ENCODE measurements around the gene NRM. TPM values are rescaled to one million over a fixed set of nuclear protein-coding genes. Genes with fewer than 3 reads are reported as not detected.

NRM gene
- total RNA-seq, 4 donors from 2014 or later = 4.6 to 10.2 (median 6.2) TPM

GRCh38 chr6:30681766-30682142 lies 9.0 kb downstream of the NRM start:
- H3K9me3 ChIP-seq = no peaks in the 10 kb centered on the region
- H3K36me3 ChIP-seq = peaks cover 19 to 47% (median 35%) of the 10 kb centered on the region in 4 donors
- no peak for DNase-seq (ENCODE audit: extremely low spot score)
- H3K4me1 ChIP-seq = peaks cover 57 to 82% (median 79%) of the 10 kb centered on the region in 4 donors
- H3K27ac ChIP-seq (replicated peaks in 1 of 4) = peak overlapping the region; percentile 95 to 99 (median 97)
- TF ChIP-seq EP300 (IDR thresholded peaks at IDR 0.05) (no peak), CTCF (IDR thresholded peaks at IDR 0.05) (no peak), POLR2A (IDR thresholded peaks at IDR 0.05; ENCODE audit: low read depth) (no peak), POLR2AphosphoS5 (IDR thresholded peaks at IDR 0.05) (no peak)
- H3K27me3 ChIP-seq = no peaks in the 10 kb centered on the region
- 17% methylated on average over 4 of the region's 4 CpGs for WGBS
- intact Hi-C loops (cut with DNase I) = loop anchor here (10.0 kb wide), 1 partner anchor 203 kb away; the partner anchor contains the start of gene DDR1
- peak overlapping the region; percentile 70 to 93 (median 80) for H3K4me3 ChIP-seq

- peak overlapping the region; percentile 95 to 99 (median 97) for H3K27ac ChIP-seq (replicated peaks in 1 of 4)
- TF ChIP-seq EP300 (IDR thresholded peaks at IDR 0.05) (no peak), POLR2AphosphoS5 (IDR thresholded peaks at IDR 0.05) (no peak), POLR2A (IDR thresholded peaks at IDR 0.05; ENCODE audit: low read depth) (no peak), CTCF (IDR thresholded peaks at IDR 0.05) (no peak)
- no peaks in the 10 kb centered on the region for H3K9me3 ChIP-seq
- H3K36me3 ChIP-seq = peaks cover 30 to 59% (median 46%) of the 10 kb centered on the region in 4 donors
- H3K4me1 ChIP-seq = peaks cover 55 to 69% (median 68%) of the 10 kb centered on the region in 4 donors
- WGBS = 54% methylated on average over 7 of the region's 7 CpGs
- intact Hi-C loops (cut with DNase I) = loop anchor here (1.0 to 10.0 kb wide), 2 partner anchors 42 to 205 kb away; partner anchors contain the start of gene DDR1
- no peaks in the 10 kb centered on the region for H3K27me3 ChIP-seq
- peak overlapping the region; percentile 42 to 85 (median 72) for H3K4me3 ChIP-seq
- no peak for DNase-seq (ENCODE audit: extremely low spot score)
Observed at GRCh38 chr6:30679765-30680535, 10.8 kb downstream of the NRM start.

- H3K27ac ChIP-seq (replicated peaks in 1 of 4) = peak overlapping the region; percentile 95 to 99 (median 97)
- intact Hi-C loops (cut with DNase I) = no loop called here
- TF ChIP-seq POLR2AphosphoS5 (IDR thresholded peaks at IDR 0.05) (peak; percentile 53 to 85), POLR2A (IDR thresholded peaks at IDR 0.05; ENCODE audit: low read depth) (no peak), CTCF (IDR thresholded peaks at IDR 0.05) (peak; percentile 95 to 99 (median 98)), EP300 (IDR thresholded peaks at IDR 0.05) (no peak)
- 14% methylated on average over 22 of the region's 31 CpGs for WGBS
- no peaks in the 10 kb centered on the region for H3K9me3 ChIP-seq
- H3K27me3 ChIP-seq = no peaks in the 10 kb centered on the region
- peak; percentile 95 for DNase-seq (ENCODE audit: extremely low spot score)
- peaks cover 30 to 55% (median 46%) of the 10 kb centered on the region in 4 donors for H3K36me3 ChIP-seq
- H3K4me1 ChIP-seq = peaks cover 51 to 61% (median 60%) of the 10 kb centered on the region in 4 donors
- H3K4me3 ChIP-seq = peak overlapping the region; percentile 24 to 74 (median 56)
Observed at GRCh38 chr6:30678964-30679726, 11.6 kb downstream of the NRM start.

- TF ChIP-seq CTCF (IDR thresholded peaks at IDR 0.05) = no peak
- TF ChIP-seq POLR2AphosphoS5 (IDR thresholded peaks at IDR 0.05) = no peak
- TF ChIP-seq POLR2A (IDR thresholded peaks at IDR 0.05; ENCODE audit: low read depth) = no peak
- no peak for TF ChIP-seq EP300 (IDR thresholded peaks at IDR 0.05)
- intact Hi-C loops (cut with DNase I) = no loop called here
- no peaks in the 10 kb centered on the region for H3K9me3 ChIP-seq
- H3K27ac ChIP-seq (replicated peaks in 1 of 4) = peak overlapping the region in 1 of 4 donors; percentile 8
- 76% methylated on average over 10 of the region's 10 CpGs for WGBS
- H3K4me1 ChIP-seq = peaks cover 41 to 52% (median 48%) of the 10 kb centered on the region in 4 donors
- peaks cover 30 to 55% (median 46%) of the 10 kb centered on the region in 4 donors for H3K36me3 ChIP-seq
- no peak overlapping the region for H3K4me3 ChIP-seq
- DNase-seq (ENCODE audit: extremely low spot score) = no peak
- no peaks in the 10 kb centered on the region for H3K27me3 ChIP-seq
Observed at GRCh38 chr6:30676660-30677285, 14.0 kb downstream of the NRM start.
